Adrenal gland (tissue), 12 donors: ENCODE results near the gene VARS1. TPM values are rescaled to one million over a fixed set of nuclear protein-coding genes. Genes with fewer than 3 reads are reported as not detected.

Experiments used
- DNase-seq, 7 donors: peaks; one replicate each; pipeline ENCODE4 v3.0.0-alpha.2; 2019 to 2020
- H3K27ac ChIP-seq, 5 donors: fragments of 200-600 bp; sonication (generic) in 4 of 5; 1 replicate in 3 of 5; 2 replicates in 2 of 5; pipeline versions ENCODE4 v1.5.1 to v1.8.0; 2016 to 2020; ENCODE audit warnings: mild to moderate bottlenecking in 1 of 5
- H3K27me3 ChIP-seq: fragments of 200-600 bp; 2 replicates; pipeline ENCODE4 v1.8.0; 2021
- H3K36me3 ChIP-seq, 2 donors: fragments of 200-600 bp; replicated peaks in 1 of 2; 1 replicate in 1 of 2; 2 replicates in 1 of 2; pipeline versions ENCODE4 v1.5.1 to v1.8.0; 2018 to 2022
- H3K4me1 ChIP-seq, 2 donors: fragments of 200-600 bp; replicated peaks in 1 of 2; 1 replicate in 1 of 2; 2 replicates in 1 of 2; pipeline versions ENCODE4 v1.5.1 to v1.8.0; 2018 to 2021
- H3K4me3 ChIP-seq, 4 donors: fragments of 200-600 bp; sonication (generic) in 3 of 4; one replicate each; pipeline ENCODE4 v1.5.1; 2016 to 2018
- H3K9me3 ChIP-seq, 3 donors: fragments of 200-600 bp; sonication (generic) in 1 of 3; replicated peaks in 1 of 3; 1 replicate in 2 of 3; 2 replicates in 1 of 3; pipeline versions ENCODE4 v1.5.1 to v1.8.0; 2016 to 2021
- POLR2A ChIP-seq, 2 donors: fragments of 450-650 bp; IDR thresholded peaks; one replicate each; pipeline ENCODE4 v1.6.1; 2017; ENCODE audit warnings: antibody characterized with exemption in 2 of 2, mild to moderate bottlenecking in 2 of 2, moderate library complexity in 1 of 2
- WGBS, 4 donors: extraction: QIAGEN DNeasy Blood & Tissue Kit in 2 of 4; methylation state at CpG; one replicate each; pipeline versions ENCODE4 v1.1.5 to v1.1.7; 2013 to 2017; 5-methylcytosine and 5-hydroxymethylcytosine counted together
- intact Hi-C, 2 donors: fragments of 100-400 bp; cut with DNase I; formaldehyde crosslinking; loops; one replicate each; pipeline versions ENCODE4 v1.14.1 to v1.15.0; 2022 to 2023
- polyA plus RNA-seq, 3 donors: library from polyadenylated mRNA; stranded (reverse); fragments of 200-250 nt in 2 of 3; fragments of 350-450 nt in 1 of 3; fragmentation: Illumina TruSeq in 1 of 3; extraction: RNeasy Lipid Tissue Mini Kit (QIAGEN cat#74804) in 1 of 3; gene quantifications; one replicate each; pipeline ENCODE4 v1.2.3, GENCODE V29; 2013 to 2014
- total RNA-seq, 9 donors: library from RNA; depleted of rRNA in 4 of 9; stranded (reverse); fragments of >200 nt in 4 of 9; fragments of 120-200 nt in 1 of 9; fragmentation: NEBNext Ultra II Directional in 1 of 9; extraction: Animal tissue kit (Norgen Biotek cat#: 25700) in 1 of 9; gene quantifications; one replicate each; pipeline versions ENCODE4 v1.1.0 to v1.2.4, GENCODE V29; 2013 to 2023
- TF ChIP-seq, protein P1 (sequence below), 6 experiments: fragments of 450-650 bp in 4 of 6; fragments of 200-600 bp in 2 of 6; sonication (generic) in 1 of 6; IDR thresholded peaks; 1 replicate in 5 of 6; 2 replicates in 1 of 6; pipeline versions ENCODE4 v1.5.1 to v1.8.0; 2016 to 2021; ENCODE audit warnings: antibody characterized with exemption in 6 of 6, mild to moderate bottlenecking in 2 of 6, moderate library complexity in 1 of 6
- donor health status: healthy with polysubstance abuse.
- donor health status: Bipolar disorder and iron deficiency.
- donor health status: DM: yes; HTN: yes; CAD: no.
- donor health status: DM: no; HTN: no; CAD: no.
- donor health status: DM: no; HTN: no; CAD: no.
- donor health status: DM: yes; HTN: yes; CAD: no.

The VARS1 gene
- total and polyA plus RNA-seq, 12 donors: 15.0 to 90.8 (median 57.8) TPM

DNA sequence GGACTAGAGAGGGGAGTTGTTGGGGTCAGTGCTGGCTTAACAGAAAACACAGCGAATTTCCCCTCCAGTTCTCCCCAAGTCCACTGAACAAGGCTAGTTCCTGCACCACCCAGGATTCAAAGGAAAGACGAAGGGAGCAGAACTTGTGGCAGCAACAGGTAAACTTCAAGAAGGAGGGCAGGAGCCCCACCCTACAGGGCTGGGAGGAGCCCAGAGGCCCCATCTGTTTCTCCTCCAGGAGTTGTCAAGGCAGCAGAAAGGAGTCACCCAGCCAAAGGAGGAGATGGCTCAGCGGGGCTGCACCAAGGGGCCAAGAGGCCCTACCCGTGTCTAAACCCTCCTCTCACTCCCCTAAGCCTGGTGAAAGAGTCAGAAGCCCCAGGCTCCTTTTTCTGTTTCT lies 31.4 kb downstream of the VARS1 start:
- Histone ChIP-seq H3K27me3 (no peaks in the 10 kb centered on the region), H3K9me3 (no peaks in the 10 kb centered on the region), H3K36me3 (no peaks in the 10 kb centered on the region), H3K27ac (no peak overlapping the region), H3K4me1 (no peaks in the 10 kb centered on the region), H3K4me3 (no peak overlapping the region)
- intact Hi-C loops: no loop called here
- no peak for DNase-seq
- TF ChIP-seq, protein P1, sequence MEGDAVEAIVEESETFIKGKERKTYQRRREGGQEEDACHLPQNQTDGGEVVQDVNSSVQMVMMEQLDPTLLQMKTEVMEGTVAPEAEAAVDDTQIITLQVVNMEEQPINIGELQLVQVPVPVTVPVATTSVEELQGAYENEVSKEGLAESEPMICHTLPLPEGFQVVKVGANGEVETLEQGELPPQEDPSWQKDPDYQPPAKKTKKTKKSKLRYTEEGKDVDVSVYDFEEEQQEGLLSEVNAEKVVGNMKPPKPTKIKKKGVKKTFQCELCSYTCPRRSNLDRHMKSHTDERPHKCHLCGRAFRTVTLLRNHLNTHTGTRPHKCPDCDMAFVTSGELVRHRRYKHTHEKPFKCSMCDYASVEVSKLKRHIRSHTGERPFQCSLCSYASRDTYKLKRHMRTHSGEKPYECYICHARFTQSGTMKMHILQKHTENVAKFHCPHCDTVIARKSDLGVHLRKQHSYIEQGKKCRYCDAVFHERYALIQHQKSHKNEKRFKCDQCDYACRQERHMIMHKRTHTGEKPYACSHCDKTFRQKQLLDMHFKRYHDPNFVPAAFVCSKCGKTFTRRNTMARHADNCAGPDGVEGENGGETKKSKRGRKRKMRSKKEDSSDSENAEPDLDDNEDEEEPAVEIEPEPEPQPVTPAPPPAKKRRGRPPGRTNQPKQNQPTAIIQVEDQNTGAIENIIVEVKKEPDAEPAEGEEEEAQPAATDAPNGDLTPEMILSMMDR (IDR thresholded peaks at IDR 0.05): no peak
- no peak for TF ChIP-seq POLR2A (IDR thresholded peaks at IDR 0.05)
- 93 to 95% (median 94%) methylated on average over 2 to 4 of the region's 4 CpGs for whole genome bisulfite sequencing, 4 donors

DNA sequence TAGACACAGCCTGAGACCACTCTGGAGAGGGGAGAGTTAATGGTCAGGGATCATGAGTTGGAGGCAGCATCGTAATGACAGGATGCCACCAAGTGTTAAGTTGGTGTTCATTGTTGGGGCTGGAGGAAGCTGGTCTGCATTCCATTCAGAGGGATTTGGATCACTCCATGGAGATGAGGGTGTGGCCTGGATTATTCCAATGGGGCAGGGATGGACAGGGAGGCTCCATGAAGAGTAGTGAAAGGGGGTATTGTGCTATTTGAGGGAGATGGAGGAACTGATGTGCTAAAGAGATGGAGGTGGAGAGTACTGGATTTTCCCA lies 32.0 kb downstream of the VARS1 start:
- H3K4me3 ChIP-seq: no peak overlapping the region
- no peaks in the 10 kb centered on the region for H3K4me1 ChIP-seq
- WGBS, 4 donors: 33 to 73% (median 44%) methylated on average over 1 of the region's 1 CpG
- no peaks in the 10 kb centered on the region for H3K27me3 ChIP-seq
- H3K9me3 ChIP-seq: no peaks in the 10 kb centered on the region
- intact Hi-C loops: no loop called here
- DNase-seq: no peak
- TF ChIP-seq, protein P1 (IDR thresholded peaks at IDR 0.05): no peak
- no peak for TF ChIP-seq POLR2A (IDR thresholded peaks at IDR 0.05)
- peak overlapping the region in 1 of 5 donors; percentile 1 for H3K27ac ChIP-seq
- H3K36me3 ChIP-seq: no peaks in the 10 kb centered on the region

DNA sequence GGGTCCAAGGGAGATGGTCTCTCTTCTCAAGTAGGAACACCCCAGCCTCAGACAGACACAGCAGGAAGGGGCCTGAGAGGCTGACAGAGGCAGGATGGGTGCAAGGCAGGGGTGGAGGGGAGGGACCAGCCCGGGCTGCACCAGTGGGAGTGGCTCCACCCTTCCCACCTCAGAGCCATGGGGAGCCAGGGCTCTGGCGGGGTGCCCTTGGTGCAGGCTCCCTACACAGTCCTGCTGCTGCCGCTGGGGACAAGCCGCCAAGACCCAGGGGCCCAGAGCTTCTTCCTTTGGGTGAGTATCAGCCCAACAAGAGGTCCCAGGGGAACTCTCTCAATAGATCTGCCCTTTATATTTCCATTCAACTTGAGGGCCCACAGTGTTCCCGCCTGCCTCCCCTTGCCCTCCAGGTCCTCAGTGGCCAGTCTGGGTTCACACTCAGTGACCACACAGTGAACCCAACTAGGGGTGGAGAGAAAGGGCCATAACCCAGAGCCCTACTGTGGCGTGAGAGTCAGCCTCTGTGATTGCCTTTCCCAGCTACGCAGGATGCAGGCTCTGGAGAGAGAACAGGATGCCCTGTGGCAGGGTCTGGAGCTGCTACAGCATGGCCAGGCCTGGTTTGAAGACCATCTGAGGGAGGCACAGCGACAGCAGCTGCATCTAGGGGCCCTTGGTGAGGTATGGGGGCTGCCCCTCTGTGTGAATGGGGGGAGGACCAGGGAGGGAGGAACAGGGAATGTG lies 32.5 kb downstream of the VARS1 start:
- TF ChIP-seq, protein P1 (IDR thresholded peaks at IDR 0.05): no peak
- no peak for TF ChIP-seq POLR2A (IDR thresholded peaks at IDR 0.05)
- Histone ChIP-seq H3K27me3 (no peaks in the 10 kb centered on the region), H3K9me3 (no peaks in the 10 kb centered on the region), H3K36me3 (no peaks in the 10 kb centered on the region), H3K4me1 (no peaks in the 10 kb centered on the region), H3K4me3 (no peak overlapping the region), H3K27ac (peak overlapping the region in 1 of 5 donors; percentile 1)
- intact Hi-C loops: no loop called here
- 69 to 85% (median 77%) methylated on average over 2 to 8 of the region's 8 CpGs for WGBS, 4 donors
- no peak for DNase-seq

DNA sequence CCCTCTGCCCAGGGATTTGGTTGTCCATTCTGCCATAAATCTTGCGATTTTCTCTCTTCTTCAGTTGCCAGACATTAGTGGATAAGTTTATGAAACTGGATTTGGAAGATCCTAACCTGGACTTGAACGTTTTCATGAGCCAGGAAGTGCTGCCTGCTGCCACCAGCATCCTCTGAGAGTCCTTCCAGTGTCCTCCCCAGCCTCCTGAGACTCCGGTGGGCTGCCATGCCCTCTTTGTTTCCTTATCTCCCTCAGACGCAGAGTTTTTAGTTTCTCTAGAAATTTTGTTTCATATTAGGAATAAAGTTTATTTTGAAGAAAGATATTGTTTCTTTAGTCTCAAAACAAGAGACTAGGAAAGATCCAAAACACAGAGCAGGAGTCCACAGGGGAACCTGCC lies 33.2 kb downstream of the VARS1 start, which contains the start of gene SAPCD1:
Gene SAPCD1, plus strand, starts transcription at position 301 of the 400 bp plus-strand sequence. CDS start 399 bp downstream, outside the sequence.
- Histone ChIP-seq H3K4me3 (no peak within 1 kb of the TSS), H3K4me1 (no peaks in the 10 kb centered on the region), H3K9me3 (no peaks in the 10 kb centered on the region), H3K27me3 (no peaks in the 10 kb centered on the region), H3K27ac (peak within 1 kb of the TSS in 1 of 5 donors; percentile 1), H3K36me3 (no peaks in the 10 kb centered on the region)
- WGBS, 4 donors: 80 to 92% (median 84%) methylated on average over 4 of the region's 4 CpGs
- DNase-seq: no peak
- no peak for TF ChIP-seq POLR2A (IDR thresholded peaks at IDR 0.05)
- TF ChIP-seq, protein P1 (IDR thresholded peaks at IDR 0.05): no peak
- intact Hi-C loops: no loop called here
